ENCODE data around the gene PLSCR3. TPM values are rescaled to one million over a fixed set of nuclear protein-coding genes. Genes with fewer than 3 reads are reported as not detected.

The PLSCR3 gene
- total RNA-seq, 1 experiment from 2014 or later = 53.0 TPM

DNA sequence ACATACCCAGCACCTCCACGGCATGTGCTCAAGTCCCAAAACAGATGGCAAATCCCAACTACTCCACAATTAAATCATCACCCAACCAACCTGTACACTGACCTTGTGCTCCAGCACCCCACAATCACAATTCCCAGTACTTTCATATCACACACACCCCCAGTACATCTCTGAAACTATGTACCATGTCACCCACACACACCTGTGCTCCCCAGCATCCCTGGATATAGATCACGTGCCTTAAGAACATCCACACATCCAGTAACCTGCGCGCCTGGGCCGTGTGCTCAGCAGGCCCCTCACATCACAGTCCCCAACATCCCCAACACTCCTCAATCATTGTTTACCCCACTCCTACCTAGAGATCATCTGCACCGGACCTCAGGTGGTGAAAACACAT, 15.4 kb upstream of the PLSCR3 start:
- H3K79me2 ChIP-seq (ENCODE audit: low read depth) = no peaks in the 10 kb centered on the region
- DNase-seq = no peak
- no peak overlapping the region for H3K27ac ChIP-seq
- no peaks in the 10 kb centered on the region for H3K27me3 ChIP-seq (ENCODE audit: insufficient read depth, low read depth)
- H3K4me3 ChIP-seq = no peak overlapping the region
- H3F3A ChIP-seq (ENCODE audit: insufficient read depth, low read depth) = no peaks in the 10 kb centered on the region
- CTCF ChIA-PET = no interaction called here
- no peaks in the 10 kb centered on the region; the same call in 1 of the 2 replicates for H3K4me1 ChIP-seq (replicated peaks; ENCODE audit: insufficient read depth)
- H3K9me3 ChIP-seq (ENCODE audit: insufficient read depth, low read depth) = no peaks in the 10 kb centered on the region
- H3K9me2 ChIP-seq (ENCODE audit: insufficient read depth) = no peaks in the 10 kb centered on the region
- no peaks in the 10 kb centered on the region for H3K36me3 ChIP-seq (ENCODE audit: low read depth)
- intact Hi-C loops (cut with micrococcal nuclease; ENCODE audit: unreplicated experiment) = no loop called here
- H3K4me2 ChIP-seq = no peak overlapping the region
- BruUV-seq (replicated peaks) = no TSS peak
- POLR2A ChIA-PET (ENCODE audit: unreplicated experiment) = no interaction called here
- no peaks in the 10 kb centered on the region for H4K20me1 ChIP-seq (ENCODE audit: insufficient read depth)
- H2AFZ ChIP-seq = no peak overlapping the region
- TF ChIP-seq CTCF (conservative IDR thresholded peaks at IDR 0.05) (no peak), EZH2 (IDR thresholded peaks at IDR 0.05; ENCODE audit: low read depth) (no peak)

DNA sequence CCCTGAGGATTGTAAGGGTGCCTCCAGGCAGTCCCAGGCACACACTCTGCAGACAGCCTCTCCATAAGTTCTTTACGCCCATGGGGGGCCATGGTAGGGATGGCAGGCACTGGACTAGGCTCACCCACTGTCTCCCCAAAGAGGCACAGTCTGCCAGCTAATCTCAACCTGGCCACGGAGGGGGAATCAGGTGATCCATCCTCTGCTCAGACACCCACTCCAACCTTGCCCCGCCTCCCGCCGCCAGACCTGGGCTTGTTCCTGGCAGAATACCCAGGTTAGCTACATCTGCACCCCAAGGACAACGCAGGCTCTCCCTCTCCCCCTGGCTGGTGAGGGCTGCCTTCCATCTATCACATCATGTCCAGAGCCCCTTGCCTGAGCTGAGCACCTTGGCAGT, 14.5 kb upstream of the PLSCR3 start:
- Histone ChIP-seq H3F3A (ENCODE audit: insufficient read depth, low read depth) (no peaks in the 10 kb centered on the region), H3K4me3 (no peak overlapping the region), H3K36me3 (ENCODE audit: low read depth) (no peaks in the 10 kb centered on the region), H3K4me1 (replicated peaks; ENCODE audit: insufficient read depth) (no peaks in the 10 kb centered on the region; the same call in 1 of the 2 replicates), H3K9me3 (ENCODE audit: insufficient read depth, low read depth) (no peaks in the 10 kb centered on the region), H3K79me2 (ENCODE audit: low read depth) (no peaks in the 10 kb centered on the region), H2AFZ (no peak overlapping the region), H3K9me2 (ENCODE audit: insufficient read depth) (no peaks in the 10 kb centered on the region), H3K27ac (no peak overlapping the region), H4K20me1 (ENCODE audit: insufficient read depth) (no peaks in the 10 kb centered on the region), H3K27me3 (ENCODE audit: insufficient read depth, low read depth) (no peaks in the 10 kb centered on the region), H3K4me2 (no peak overlapping the region)
- BruUV-seq (replicated peaks) = no TSS peak
- no peak for DNase-seq
- ChIA-PET CTCF (no interaction called here), POLR2A (ENCODE audit: unreplicated experiment) (no interaction called here)
- intact Hi-C loops (cut with micrococcal nuclease; ENCODE audit: unreplicated experiment) = no loop called here
- TF ChIP-seq EZH2 (IDR thresholded peaks at IDR 0.05; ENCODE audit: low read depth) = no peak
- no peak for TF ChIP-seq CTCF (conservative IDR thresholded peaks at IDR 0.05)

- H3K79me2 ChIP-seq (ENCODE audit: low read depth) = no peaks in the 10 kb centered on the region
- CTCF ChIA-PET = no interaction called here
- no peaks in the 10 kb centered on the region for H3K27me3 ChIP-seq (ENCODE audit: insufficient read depth, low read depth)
- no peak overlapping the region for H3K4me3 ChIP-seq
- POLR2A ChIA-PET (ENCODE audit: unreplicated experiment) = no interaction called here
- intact Hi-C loops (cut with micrococcal nuclease; ENCODE audit: unreplicated experiment) = no loop called here
- no peaks in the 10 kb centered on the region for H3K9me3 ChIP-seq (ENCODE audit: insufficient read depth, low read depth)
- H3K27ac ChIP-seq = no peak overlapping the region
- no peak overlapping the region for H2AFZ ChIP-seq
- H3K4me2 ChIP-seq = no peak overlapping the region
- H3K9me2 ChIP-seq (ENCODE audit: insufficient read depth) = no peaks in the 10 kb centered on the region
- TF ChIP-seq EZH2 (IDR thresholded peaks at IDR 0.05; ENCODE audit: low read depth) (no peak), CTCF (conservative IDR thresholded peaks at IDR 0.05) (no peak)
- no peaks in the 10 kb centered on the region; the same call in 1 of the 2 replicates for H3K4me1 ChIP-seq (replicated peaks; ENCODE audit: insufficient read depth)
- H4K20me1 ChIP-seq (ENCODE audit: insufficient read depth) = no peaks in the 10 kb centered on the region
- no peaks in the 10 kb centered on the region for H3K36me3 ChIP-seq (ENCODE audit: low read depth)
- DNase-seq = no peak
- H3F3A ChIP-seq (ENCODE audit: insufficient read depth, low read depth) = no peaks in the 10 kb centered on the region
- BruUV-seq (replicated peaks) = no TSS peak
Observed at GRCh38 chr17:7408252-7408727, 14.0 kb upstream of the PLSCR3 start.
